Body of pancreas (tissue), 4 donors: Measurements from ENCODE around the gene ZNF365. TPM values are rescaled to one million over a fixed set of nuclear protein-coding genes. Genes with fewer than 3 reads are reported as not detected.

Experiments
- ATAC-seq: fragments of 150-250 bp; one replicate; pipeline ENCODE4 v1.9.1; 2016
- DNase-seq, 4 donors: peaks; one replicate each; pipeline ENCODE4 v3.0.0-alpha.2; 2019
- H3K27ac ChIP-seq, 4 donors: fragments of 200-600 bp; sonication (generic); 1 replicate in 3 of 4; 2 replicates in 1 of 4; pipeline versions ENCODE4 v1.5.1 to v1.6.1; 2016 to 2019; ENCODE audit warnings: mild to moderate bottlenecking in 1 of 4, mixed read lengths in 1 of 4, moderate library complexity in 1 of 4
- H3K27me3 ChIP-seq, 2 donors: fragments of 200-600 bp; sonication (generic); one replicate each; pipeline ENCODE4 v1.6.0; 2016; ENCODE audit warnings: mild to moderate bottlenecking in 1 of 2
- H3K36me3 ChIP-seq, 2 donors: fragments of 200-600 bp; sonication (generic); replicated peaks in 1 of 2; 2 replicates each; pipeline ENCODE4 v1.5.1; 2016; ENCODE audit warnings: low read depth in 2 of 2; ENCODE audit not compliant: insufficient read depth in 1 of 2
- H3K4me1 ChIP-seq: fragments of 200-600 bp; sonication (generic); one replicate; pipeline ENCODE4 v1.6.0; 2016
- H3K4me3 ChIP-seq, 2 donors: fragments of 200-600 bp; sonication (generic); 1 replicate in 1 of 2; 2 replicates in 1 of 2; pipeline ENCODE4 v1.5.1; 2016 to 2019
- H3K9me3 ChIP-seq, 3 donors: fragments of 200-600 bp; sonication (generic); 1 replicate in 2 of 3; 2 replicates in 1 of 3; pipeline ENCODE4 v1.5.1; 2016
- POLR2A ChIP-seq, 3 donors: fragments of 450-650 bp; IDR thresholded peaks; one replicate each; pipeline ENCODE4 v1.6.1; 2016; ENCODE audit warnings: antibody characterized with exemption in 3 of 3, mild to moderate bottlenecking in 2 of 3
- WGBS, 2 donors: methylation state at CpG; one replicate each; pipeline ENCODE4 v1.1.5; 2017; 5-methylcytosine and 5-hydroxymethylcytosine counted together
- intact Hi-C: fragments of 100-400 bp; cut with DNase I; formaldehyde crosslinking; loops from one replicate; pipeline ENCODE4 v1.15.1; 2023
- total RNA-seq, 2 donors: library from RNA; depleted of rRNA; stranded (reverse); fragments of >200 nt; gene quantifications; one replicate each; pipeline ENCODE4 v1.1.0, GENCODE V29; 2016
- TF ChIP-seq, protein P1 (sequence below), 7 experiments: fragments of 450-650 bp in 4 of 7; fragments of 200-600 bp in 3 of 7; sonication (generic) in 3 of 7; IDR thresholded peaks; one replicate each; pipeline ENCODE4 v1.5.1; 2016 to 2019; ENCODE audit warnings: antibody characterized with exemption in 7 of 7

ZNF365 gene, protein sequence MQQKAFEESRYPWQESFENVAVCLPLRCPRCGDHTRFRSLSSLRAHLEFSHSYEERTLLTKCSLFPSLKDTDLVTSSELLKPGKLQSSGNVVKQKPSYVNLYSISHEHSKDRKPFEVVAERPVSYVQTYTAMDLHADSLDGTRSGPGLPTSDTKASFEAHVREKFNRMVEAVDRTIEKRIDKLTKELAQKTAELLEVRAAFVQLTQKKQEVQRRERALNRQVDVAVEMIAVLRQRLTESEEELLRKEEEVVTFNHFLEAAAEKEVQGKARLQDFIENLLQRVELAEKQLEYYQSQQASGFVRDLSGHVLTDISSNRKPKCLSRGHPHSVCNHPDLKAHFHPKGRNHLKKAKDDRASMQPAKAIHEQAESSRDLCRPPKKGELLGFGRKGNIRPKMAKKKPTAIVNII
- 1 to 10 TPM; 1.0 to 1.6 TPM for total RNA-seq

DNA sequence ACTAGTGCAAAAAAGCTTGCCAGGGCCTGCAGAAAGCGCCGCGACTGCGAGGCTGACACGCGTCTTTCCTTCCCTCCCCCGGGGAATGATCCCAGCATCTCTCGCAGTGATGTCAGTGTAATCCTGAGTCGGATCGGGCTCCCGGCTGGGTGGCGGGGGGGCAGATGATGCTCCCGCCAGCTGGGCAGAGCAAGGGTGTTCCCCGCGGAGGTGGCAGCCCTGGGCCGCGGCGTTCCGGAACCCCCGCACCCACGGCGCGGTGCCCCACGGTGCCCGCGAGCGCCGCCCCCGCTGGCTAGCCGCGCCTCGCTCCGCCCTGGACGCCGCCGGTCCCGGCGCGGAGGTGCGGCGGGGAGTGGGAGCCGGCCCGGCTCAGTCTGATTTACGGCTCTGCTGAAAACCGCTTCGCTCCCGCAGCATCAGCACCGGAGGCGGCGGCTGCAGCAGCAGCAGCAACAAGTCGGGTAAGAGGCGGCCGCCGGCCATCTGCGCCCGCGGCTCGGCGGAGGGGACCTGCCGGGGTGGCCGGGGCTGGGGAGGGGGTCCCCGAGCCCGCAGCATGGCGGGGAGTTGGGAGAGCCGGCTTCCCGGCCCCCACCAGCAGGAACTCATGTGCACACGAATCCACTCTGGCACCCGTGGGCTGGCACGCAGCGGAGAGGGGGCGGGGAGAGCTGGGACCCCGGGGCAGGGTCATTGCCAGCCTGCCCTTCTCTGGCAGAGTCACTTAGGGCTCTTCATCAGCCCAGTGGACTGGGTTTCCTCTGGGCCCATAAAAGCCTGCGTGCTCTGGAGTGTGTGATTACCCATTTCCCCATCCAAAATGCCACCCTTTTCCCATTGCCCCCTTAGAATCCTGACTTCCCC lies at the start of gene ZNF365:
Gene ZNF365 (plus strand): TSS at position 375 of the 867 bp plus-strand sequence. CDS start 1,825 bp downstream, outside the sequence.
- H3K27ac ChIP-seq = no peak within 1 kb of the TSS

DNA sequence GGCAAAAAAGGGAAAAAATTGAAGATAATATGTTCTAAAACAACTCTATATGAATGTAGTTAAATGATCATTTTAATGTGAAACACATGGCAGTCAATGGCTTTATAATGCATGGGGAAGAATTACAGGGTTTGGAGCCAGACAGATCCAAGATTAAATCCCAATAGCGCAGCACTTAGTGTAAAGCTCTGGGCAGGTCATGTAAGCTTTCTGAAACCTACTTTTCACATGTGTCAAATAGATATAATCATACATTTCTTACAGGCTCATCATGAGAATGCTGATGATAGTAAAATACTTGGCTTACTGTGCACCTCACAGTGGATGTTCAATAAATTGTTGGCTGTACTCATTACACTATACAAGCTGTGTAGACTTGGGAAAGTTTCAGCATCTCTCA lies 48.0 kb upstream of the ZNF365 start:
- intact Hi-C loops = no loop called here
- TF ChIP-seq POLR2A (IDR thresholded peaks at IDR 0.05) = no peak
- TF ChIP-seq, protein P1, sequence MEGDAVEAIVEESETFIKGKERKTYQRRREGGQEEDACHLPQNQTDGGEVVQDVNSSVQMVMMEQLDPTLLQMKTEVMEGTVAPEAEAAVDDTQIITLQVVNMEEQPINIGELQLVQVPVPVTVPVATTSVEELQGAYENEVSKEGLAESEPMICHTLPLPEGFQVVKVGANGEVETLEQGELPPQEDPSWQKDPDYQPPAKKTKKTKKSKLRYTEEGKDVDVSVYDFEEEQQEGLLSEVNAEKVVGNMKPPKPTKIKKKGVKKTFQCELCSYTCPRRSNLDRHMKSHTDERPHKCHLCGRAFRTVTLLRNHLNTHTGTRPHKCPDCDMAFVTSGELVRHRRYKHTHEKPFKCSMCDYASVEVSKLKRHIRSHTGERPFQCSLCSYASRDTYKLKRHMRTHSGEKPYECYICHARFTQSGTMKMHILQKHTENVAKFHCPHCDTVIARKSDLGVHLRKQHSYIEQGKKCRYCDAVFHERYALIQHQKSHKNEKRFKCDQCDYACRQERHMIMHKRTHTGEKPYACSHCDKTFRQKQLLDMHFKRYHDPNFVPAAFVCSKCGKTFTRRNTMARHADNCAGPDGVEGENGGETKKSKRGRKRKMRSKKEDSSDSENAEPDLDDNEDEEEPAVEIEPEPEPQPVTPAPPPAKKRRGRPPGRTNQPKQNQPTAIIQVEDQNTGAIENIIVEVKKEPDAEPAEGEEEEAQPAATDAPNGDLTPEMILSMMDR (IDR thresholded peaks at IDR 0.05) = no peak
- 68 to 79% methylated on average over 1 of the region's 1 CpG for WGBS, 2 donors
- Histone ChIP-seq H3K4me1 (no peaks in the 10 kb centered on the region), H3K9me3 (no peaks in the 10 kb centered on the region), H3K4me3 (no peak overlapping the region), H3K27ac (no peak overlapping the region), H3K36me3 (no peaks in the 10 kb centered on the region), H3K27me3 (no peaks in the 10 kb centered on the region)
- ATAC-seq (no peak), DNase-seq (no peak)

More for the DNA sequence above, at the start of gene ZNF365:
- TF ChIP-seq POLR2A (IDR thresholded peaks at IDR 0.05) = no peak
- TF ChIP-seq, protein P1 (IDR thresholded peaks at IDR 0.05) = no peak
- Histone ChIP-seq H3K9me3 (no peaks in the 10 kb centered on the region), H3K36me3 (no peaks in the 10 kb centered on the region), H3K27me3 (no peaks in the 10 kb centered on the region), H3K4me3 (peak within 1 kb of the TSS; percentile 4 to 14), H3K4me1 (peaks cover 12% of the 10 kb centered on the region)
- WGBS, 2 donors = 1% methylated on average over 15 to 68 of the region's 73 CpGs
- peak in 3 of 4 donors; percentile 14 to 26 (median 16) for DNase-seq
- ATAC-seq = peak; percentile 72
- intact Hi-C loops = no loop called here

DNA sequence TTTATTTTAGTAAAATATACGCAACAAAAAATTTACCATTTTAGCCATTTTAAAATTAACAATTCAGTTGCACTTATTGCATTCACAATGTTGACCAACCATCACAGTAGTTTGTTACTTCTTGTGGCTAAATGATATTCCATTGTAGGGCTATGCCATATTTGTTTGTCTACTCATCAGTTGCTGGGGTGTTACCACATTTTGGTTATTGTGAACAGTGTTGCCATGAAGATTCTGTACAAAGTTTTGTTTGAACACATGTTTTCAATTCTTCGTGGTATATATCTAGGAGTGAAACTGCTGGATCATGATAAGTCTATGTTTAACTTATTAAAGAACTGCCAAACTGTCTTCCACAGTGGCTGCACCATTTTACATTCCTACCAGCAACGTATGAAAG lies 46.3 kb upstream of the ZNF365 start:
- Histone ChIP-seq H3K4me3 (no peak overlapping the region), H3K36me3 (no peaks in the 10 kb centered on the region), H3K27ac (no peak overlapping the region), H3K27me3 (no peaks in the 10 kb centered on the region), H3K9me3 (no peaks in the 10 kb centered on the region), H3K4me1 (no peaks in the 10 kb centered on the region)
- WGBS, 2 donors = 45 to 46% methylated on average over 3 of the region's 3 CpGs
- DNase-seq (no peak), ATAC-seq (no peak)
- intact Hi-C loops = no loop called here
- TF ChIP-seq, protein P1 (IDR thresholded peaks at IDR 0.05) = no peak
- TF ChIP-seq POLR2A (IDR thresholded peaks at IDR 0.05) = no peak

DNA sequence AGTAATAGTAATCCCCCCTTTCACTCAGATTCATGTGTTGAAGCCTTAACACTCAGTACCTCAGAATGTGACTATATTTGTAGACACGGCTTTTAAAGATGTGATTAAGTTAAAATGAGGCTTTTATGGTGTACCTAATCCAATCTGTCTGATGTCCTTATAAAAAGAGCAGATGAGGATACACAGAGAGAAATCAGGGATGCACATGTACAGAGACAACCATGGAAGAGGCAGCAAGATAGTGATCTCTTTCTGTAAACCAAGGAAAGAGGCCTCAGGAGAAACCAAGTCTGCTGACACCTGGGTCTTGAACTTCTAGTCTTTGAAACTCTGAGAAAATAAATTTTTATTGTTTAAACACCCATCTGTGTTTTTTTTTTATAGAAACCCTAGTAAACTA lies 44.0 kb upstream of the ZNF365 start:
- TF ChIP-seq POLR2A (IDR thresholded peaks at IDR 0.05) = no peak
- TF ChIP-seq, protein P1 (IDR thresholded peaks at IDR 0.05) = no peak
- no peaks in the 10 kb centered on the region for H3K36me3 ChIP-seq
- H3K27ac ChIP-seq = no peak overlapping the region
- no peaks in the 10 kb centered on the region for H3K4me1 ChIP-seq
- no peaks in the 10 kb centered on the region for H3K9me3 ChIP-seq
- H3K4me3 ChIP-seq = no peak overlapping the region
- no peaks in the 10 kb centered on the region for H3K27me3 ChIP-seq
- no peak for DNase-seq
- no peak for ATAC-seq
- intact Hi-C loops = no loop called here
- 71 to 86% methylated on average over 1 of the region's 1 CpG for WGBS, 2 donors
